Measurements from ENCODE around the gene RHBDL2.

DNA sequence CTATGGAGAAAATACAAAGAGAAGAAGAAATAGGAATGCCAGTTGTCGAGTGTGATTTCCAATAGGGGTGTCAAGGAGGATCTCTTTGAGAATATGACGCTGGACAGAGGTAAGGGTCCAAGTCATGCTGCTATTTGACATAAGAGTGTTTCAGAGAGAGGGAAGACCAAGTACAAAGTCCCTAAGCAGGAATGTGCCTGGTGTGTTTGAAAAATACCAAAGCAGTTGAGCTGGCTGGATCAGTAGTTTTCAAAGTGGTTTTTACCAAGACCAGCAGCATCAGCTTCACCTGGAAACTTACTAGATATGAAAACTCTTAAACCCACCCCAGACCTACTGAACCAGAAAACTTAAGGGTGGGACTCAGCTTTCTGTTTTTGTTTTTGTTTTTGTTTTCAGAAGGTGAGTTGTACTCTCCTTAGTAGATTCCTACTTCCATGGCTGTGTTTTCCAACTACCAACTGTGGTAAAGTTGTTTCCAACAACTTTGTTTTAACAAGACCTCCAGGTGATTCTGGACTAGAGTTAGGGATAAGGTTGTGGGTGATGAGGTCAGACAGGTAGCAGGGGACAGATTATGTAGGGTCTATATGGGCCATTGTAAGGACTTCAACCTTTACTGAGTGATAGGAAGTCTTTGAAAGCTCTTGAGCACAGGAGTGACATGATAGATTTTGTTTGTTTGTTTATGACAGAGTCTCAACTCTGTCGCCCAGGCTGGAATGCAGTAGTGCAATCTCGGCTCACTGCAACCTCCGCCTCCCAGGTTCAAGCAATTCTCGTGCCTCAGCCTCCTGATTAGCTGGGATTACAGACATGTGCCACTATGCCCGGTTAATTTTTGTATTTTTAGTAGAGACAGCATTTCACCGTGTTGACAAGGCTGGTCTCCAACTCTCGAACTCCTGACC, 53.0 kb downstream of the RHBDL2 start:
- TF ChIP-seq, protein P1, sequence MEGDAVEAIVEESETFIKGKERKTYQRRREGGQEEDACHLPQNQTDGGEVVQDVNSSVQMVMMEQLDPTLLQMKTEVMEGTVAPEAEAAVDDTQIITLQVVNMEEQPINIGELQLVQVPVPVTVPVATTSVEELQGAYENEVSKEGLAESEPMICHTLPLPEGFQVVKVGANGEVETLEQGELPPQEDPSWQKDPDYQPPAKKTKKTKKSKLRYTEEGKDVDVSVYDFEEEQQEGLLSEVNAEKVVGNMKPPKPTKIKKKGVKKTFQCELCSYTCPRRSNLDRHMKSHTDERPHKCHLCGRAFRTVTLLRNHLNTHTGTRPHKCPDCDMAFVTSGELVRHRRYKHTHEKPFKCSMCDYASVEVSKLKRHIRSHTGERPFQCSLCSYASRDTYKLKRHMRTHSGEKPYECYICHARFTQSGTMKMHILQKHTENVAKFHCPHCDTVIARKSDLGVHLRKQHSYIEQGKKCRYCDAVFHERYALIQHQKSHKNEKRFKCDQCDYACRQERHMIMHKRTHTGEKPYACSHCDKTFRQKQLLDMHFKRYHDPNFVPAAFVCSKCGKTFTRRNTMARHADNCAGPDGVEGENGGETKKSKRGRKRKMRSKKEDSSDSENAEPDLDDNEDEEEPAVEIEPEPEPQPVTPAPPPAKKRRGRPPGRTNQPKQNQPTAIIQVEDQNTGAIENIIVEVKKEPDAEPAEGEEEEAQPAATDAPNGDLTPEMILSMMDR (IDR thresholded peaks at IDR 0.05): no peak
- no peak for TF ChIP-seq EZH2 (IDR thresholded peaks at IDR 0.05; ENCODE audit: borderline replicate concordance, insufficient read depth, low read depth, low read length, poor library complexity, severe bottlenecking)

Data from B cell (primary cell).